Measurements from ENCODE around the gene MYO15B. TPM values are rescaled to one million over a fixed set of nuclear protein-coding genes. Genes with fewer than 3 reads are reported as not detected.
"Not testable (repeated sequence)": the region's sequence is repeated elsewhere in the genome, so short reads cannot be mapped to it uniquely, and the experiment has no call there.

MYO15B gene
- total and polyA plus RNA-seq, 2 of the 4 experiments (the other 2 are of a cell fraction) = 0.18 to 0.65 TPM

DNA sequence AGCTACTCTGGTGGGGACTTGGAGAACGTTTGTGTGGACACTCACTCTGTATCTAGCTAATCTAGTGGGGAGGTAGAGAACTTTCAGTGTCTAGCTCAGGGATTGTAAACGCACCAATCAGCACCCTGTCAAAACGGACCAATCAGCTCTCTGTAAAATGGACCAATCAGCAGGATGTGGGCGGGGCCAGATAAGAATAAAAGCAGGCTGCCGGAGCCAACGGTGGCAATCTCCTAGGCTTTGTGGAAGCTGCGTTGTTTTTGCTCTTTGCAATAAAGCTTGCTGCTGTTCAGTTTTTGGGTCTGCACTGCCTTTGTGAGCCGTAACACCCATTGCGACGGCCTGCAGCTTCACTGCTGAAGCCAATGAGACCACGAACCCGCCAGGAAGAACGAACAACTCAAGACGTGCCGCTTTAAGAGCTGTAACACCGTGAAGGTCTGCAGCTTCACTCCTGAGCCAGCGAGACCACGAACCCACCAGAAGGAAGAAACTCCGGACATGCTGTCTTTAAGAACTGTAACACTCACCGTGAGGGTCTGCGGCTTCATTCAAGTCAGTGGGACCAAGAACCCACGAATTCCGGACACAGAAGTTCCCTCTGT is 6.4 kb upstream of the MYO15B start:
- H2AK9ac ChIP-seq (replicated peaks; ENCODE audit: low read depth, low read length, poor library complexity); H3K36me3 ChIP-seq (ENCODE audit: control insufficient read depth, insufficient read depth, low read length); H4K20me1 ChIP-seq (ENCODE audit: insufficient read depth, low read length); H3K27ac ChIP-seq (ENCODE audit: insufficient read depth, low read length); H2BK120ac ChIP-seq (ENCODE audit: low read depth, low read length); H4K91ac ChIP-seq (ENCODE audit: insufficient read depth, low read depth, low read length); H3K4me2 ChIP-seq (ENCODE audit: low read depth, low read length); H3K9me3 ChIP-seq (ENCODE audit: control insufficient read depth, insufficient read depth, low read length); in situ Hi-C loops (cut with MboI; ENCODE audit: low sequenced_read_pairs); H3K9ac ChIP-seq (ENCODE audit: low read depth, low read length); H3K79me1 ChIP-seq (ENCODE audit: low read depth in 1 of 2, low read length in 2 of 2); dilution Hi-C loops (cut with HindIII; ENCODE audit: low sequenced_read_pairs, unreplicated experiment); H2BK5ac ChIP-seq (ENCODE audit: low read depth, low read length, poor library complexity, severe bottlenecking); BruUV-seq (replicated peaks); H2BK20ac ChIP-seq (ENCODE audit: low read depth, low read length); H4K8ac ChIP-seq (ENCODE audit: low read depth in 2 of 2, low read length in 2 of 2); H3K18ac ChIP-seq (ENCODE audit: low read depth, low read length); H2AK5ac ChIP-seq (ENCODE audit: low read depth, low read length); H4K5ac ChIP-seq (ENCODE audit: low read depth, low read length); CTCF ChIA-PET; DNase-seq; POLR2A ChIA-PET (ENCODE audit: unreplicated experiment); H3K14ac ChIP-seq (replicated peaks; ENCODE audit: low read depth, low read length); H2AFZ ChIP-seq (replicated peaks; ENCODE audit: low read length, poor library complexity); H3K23ac ChIP-seq (ENCODE audit: low read depth, low read length); intact Hi-C loops (cut with micrococcal nuclease); H3K4ac ChIP-seq (ENCODE audit: low read depth, low read length); H3K4me1 ChIP-seq (ENCODE audit: control insufficient read depth, insufficient read depth, low read length); H3K56ac ChIP-seq (ENCODE audit: extremely low read depth, insufficient read depth, low read length); H3K9me1 ChIP-seq (ENCODE audit: insufficient read depth, low read length); H3K4me3 ChIP-seq (ENCODE audit: insufficient read depth, low read depth, low read length); ATAC-seq (ENCODE audit: low read depth); H2BK15ac ChIP-seq (ENCODE audit: low read depth, low read length); H3K27me3 ChIP-seq (ENCODE audit: control insufficient read depth, insufficient read depth, low read length): not testable (repeated sequence)
- WGBS, 2 experiments (ENCODE audit: extremely low coverage in 2 of 2, insufficient read length in 1 of 2) = 87% methylated on average over 19 of the region's 23 CpGs; no CpG with 5 or more reads in 1 of the 2 experiments

DNA sequence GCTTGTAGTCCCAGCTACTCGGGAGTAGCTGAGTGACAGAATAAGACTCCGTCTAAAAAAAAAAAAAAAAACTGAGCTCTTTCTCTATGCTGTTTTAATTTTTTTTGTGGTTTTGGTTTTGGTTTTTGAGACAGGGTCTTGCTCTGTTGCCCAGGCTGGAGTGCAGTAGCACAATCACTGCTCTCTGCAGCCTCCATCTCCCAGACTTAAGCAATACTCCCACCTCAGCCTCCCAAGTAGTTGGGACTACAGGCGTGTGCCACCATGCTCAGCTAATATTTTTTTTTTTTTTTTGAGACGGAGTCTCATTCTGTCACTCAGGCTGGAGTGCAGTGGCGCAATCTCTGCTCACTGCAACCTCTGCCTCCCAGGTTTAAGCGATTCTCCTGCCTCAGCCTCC is 4.4 kb upstream of the MYO15B start:
- H3K4me1 ChIP-seq (ENCODE audit: control insufficient read depth, insufficient read depth, low read length); H2AFZ ChIP-seq (replicated peaks; ENCODE audit: low read length, poor library complexity); in situ Hi-C loops (cut with MboI; ENCODE audit: low sequenced_read_pairs); H3K14ac ChIP-seq (replicated peaks; ENCODE audit: low read depth, low read length); H3K9ac ChIP-seq (ENCODE audit: low read depth, low read length); H3K18ac ChIP-seq (ENCODE audit: low read depth, low read length); H3K4me2 ChIP-seq (ENCODE audit: low read depth, low read length); H4K20me1 ChIP-seq (ENCODE audit: insufficient read depth, low read length); H3K4ac ChIP-seq (ENCODE audit: low read depth, low read length); H3K9me3 ChIP-seq (ENCODE audit: control insufficient read depth, insufficient read depth, low read length); H2BK5ac ChIP-seq (ENCODE audit: low read depth, low read length, poor library complexity, severe bottlenecking); H3K36me3 ChIP-seq (ENCODE audit: control insufficient read depth, insufficient read depth, low read length); H2BK120ac ChIP-seq (ENCODE audit: low read depth, low read length); intact Hi-C loops (cut with micrococcal nuclease); BruUV-seq (replicated peaks); H3K9me1 ChIP-seq (ENCODE audit: insufficient read depth, low read length); H2AK5ac ChIP-seq (ENCODE audit: low read depth, low read length); H4K8ac ChIP-seq (ENCODE audit: low read depth in 2 of 2, low read length in 2 of 2); H3K27ac ChIP-seq (ENCODE audit: insufficient read depth, low read length); H2BK15ac ChIP-seq (ENCODE audit: low read depth, low read length); H3K23ac ChIP-seq (ENCODE audit: low read depth, low read length); H2BK20ac ChIP-seq (ENCODE audit: low read depth, low read length); ATAC-seq (ENCODE audit: low read depth); dilution Hi-C loops (cut with HindIII; ENCODE audit: low sequenced_read_pairs, unreplicated experiment); H3K79me1 ChIP-seq (ENCODE audit: low read depth in 1 of 2, low read length in 2 of 2); CTCF ChIA-PET; H2AK9ac ChIP-seq (replicated peaks; ENCODE audit: low read depth, low read length, poor library complexity); H3K56ac ChIP-seq (ENCODE audit: extremely low read depth, insufficient read depth, low read length); H4K5ac ChIP-seq (ENCODE audit: low read depth, low read length); POLR2A ChIA-PET (ENCODE audit: unreplicated experiment); H3K4me3 ChIP-seq (ENCODE audit: insufficient read depth, low read depth, low read length); DNase-seq; H4K91ac ChIP-seq (ENCODE audit: insufficient read depth, low read depth, low read length): not testable (repeated sequence)
- WGBS, 2 experiments (ENCODE audit: extremely low coverage in 2 of 2, insufficient read length in 1 of 2) = 56% methylated on average over 1 of the region's 6 CpGs; no CpG with 5 or more reads in 1 of the 2 experiments
- peaks cover 19% of the 10 kb centered on the region for H3K27me3 ChIP-seq (ENCODE audit: control insufficient read depth, insufficient read depth, low read length)

Measured in IMR-90 (cell line).